HEK293 (cell line): ENCODE results near the gene PTPN6.

ENCODE experiments used
- ELK4 ChIP-seq: IDR thresholded peaks from 2 replicates; pipeline ENCODE4 v1.6.1; 2011; ENCODE audit warnings: mild to moderate bottlenecking, low read depth, low read length, borderline replicate concordance
- ZBTB8A ChIP-seq: fragments of 450-650 bp; formaldehyde crosslinking; IDR thresholded peaks from 2 replicates; pipeline ENCODE4 v1.5.1; 2016; ENCODE audit warnings: missing biosample characterization, missing genetic modification characterization
- ZNF175 ChIP-seq: fragments of 450-650 bp; formaldehyde crosslinking; IDR thresholded peaks from 2 replicates; pipeline ENCODE4 v1.5.1; 2016; ENCODE audit warnings: missing biosample characterization, missing genetic modification characterization
- ZNF558 ChIP-seq: fragments of 450-650 bp; formaldehyde crosslinking; IDR thresholded peaks from 2 replicates; pipeline ENCODE4 v1.5.1; 2016; ENCODE audit warnings: missing biosample characterization, missing genetic modification characterization
- ZNF654 ChIP-seq: fragments of 450-650 bp; formaldehyde crosslinking; IDR thresholded peaks from 2 replicates; pipeline ENCODE4 v1.5.1; 2016; ENCODE audit warnings: low read depth, missing biosample characterization, missing genetic modification characterization
- ZNF776 ChIP-seq: fragments of 450-650 bp; formaldehyde crosslinking; IDR thresholded peaks from 2 replicates; pipeline ENCODE4 v1.5.0; 2017; ENCODE audit warnings: missing biosample characterization, missing genetic modification characterization, borderline replicate concordance
- ZNF785 ChIP-seq: fragments of 450-650 bp; formaldehyde crosslinking; IDR thresholded peaks from 2 replicates; pipeline ENCODE4 v1.5.1; 2016; ENCODE audit warnings: missing biosample characterization, missing genetic modification characterization
- TF ChIP-seq, protein P1 (sequence below): fragments of 450-650 bp; formaldehyde crosslinking; IDR thresholded peaks from 2 replicates; pipeline ENCODE4 v1.5.1; 2016; ENCODE audit warnings: missing biosample characterization, missing genetic modification characterization
- TF ChIP-seq, protein P2 (sequence below): fragments of 450-650 bp; formaldehyde crosslinking; IDR thresholded peaks from 2 replicates; pipeline ENCODE4 v1.5.1; 2017; ENCODE audit warnings: missing biosample characterization, mild to moderate bottlenecking, missing genetic modification characterization, moderate library complexity
- TF ChIP-seq, protein P3 (sequence below): fragments of 450-650 bp; formaldehyde crosslinking; IDR thresholded peaks from 2 replicates; pipeline ENCODE4 v1.5.1; 2016; ENCODE audit warnings: missing biosample characterization, missing genetic modification characterization
- TF ChIP-seq, protein P4 (sequence below): fragments of 450-650 bp; formaldehyde crosslinking; IDR thresholded peaks from 2 replicates; pipeline ENCODE4 v1.5.1; 2016; ENCODE audit warnings: missing biosample characterization, missing genetic modification characterization

DNA sequence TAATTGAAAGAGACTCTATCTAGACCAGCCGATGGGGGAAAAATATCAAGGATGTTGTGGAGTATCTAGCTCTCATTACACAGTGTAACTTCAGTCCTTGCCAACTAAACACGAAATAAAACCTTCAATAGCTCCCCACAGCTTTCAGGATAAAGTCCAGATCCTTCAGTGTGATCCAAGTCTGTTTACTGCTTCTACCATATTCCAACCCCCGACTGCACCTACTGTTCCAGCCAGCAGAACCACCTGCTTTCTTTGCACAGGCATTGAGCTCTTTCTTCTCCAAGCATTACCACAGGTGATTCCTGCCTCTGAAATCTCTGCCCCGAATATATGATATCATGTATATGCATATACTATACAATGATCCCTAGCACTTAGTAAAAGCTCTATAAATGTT is 48.7 kb upstream of the PTPN6 start:
- TF ChIP-seq, protein P1, sequence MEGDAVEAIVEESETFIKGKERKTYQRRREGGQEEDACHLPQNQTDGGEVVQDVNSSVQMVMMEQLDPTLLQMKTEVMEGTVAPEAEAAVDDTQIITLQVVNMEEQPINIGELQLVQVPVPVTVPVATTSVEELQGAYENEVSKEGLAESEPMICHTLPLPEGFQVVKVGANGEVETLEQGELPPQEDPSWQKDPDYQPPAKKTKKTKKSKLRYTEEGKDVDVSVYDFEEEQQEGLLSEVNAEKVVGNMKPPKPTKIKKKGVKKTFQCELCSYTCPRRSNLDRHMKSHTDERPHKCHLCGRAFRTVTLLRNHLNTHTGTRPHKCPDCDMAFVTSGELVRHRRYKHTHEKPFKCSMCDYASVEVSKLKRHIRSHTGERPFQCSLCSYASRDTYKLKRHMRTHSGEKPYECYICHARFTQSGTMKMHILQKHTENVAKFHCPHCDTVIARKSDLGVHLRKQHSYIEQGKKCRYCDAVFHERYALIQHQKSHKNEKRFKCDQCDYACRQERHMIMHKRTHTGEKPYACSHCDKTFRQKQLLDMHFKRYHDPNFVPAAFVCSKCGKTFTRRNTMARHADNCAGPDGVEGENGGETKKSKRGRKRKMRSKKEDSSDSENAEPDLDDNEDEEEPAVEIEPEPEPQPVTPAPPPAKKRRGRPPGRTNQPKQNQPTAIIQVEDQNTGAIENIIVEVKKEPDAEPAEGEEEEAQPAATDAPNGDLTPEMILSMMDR, result no peak
- TF ChIP-seq, protein P2, sequence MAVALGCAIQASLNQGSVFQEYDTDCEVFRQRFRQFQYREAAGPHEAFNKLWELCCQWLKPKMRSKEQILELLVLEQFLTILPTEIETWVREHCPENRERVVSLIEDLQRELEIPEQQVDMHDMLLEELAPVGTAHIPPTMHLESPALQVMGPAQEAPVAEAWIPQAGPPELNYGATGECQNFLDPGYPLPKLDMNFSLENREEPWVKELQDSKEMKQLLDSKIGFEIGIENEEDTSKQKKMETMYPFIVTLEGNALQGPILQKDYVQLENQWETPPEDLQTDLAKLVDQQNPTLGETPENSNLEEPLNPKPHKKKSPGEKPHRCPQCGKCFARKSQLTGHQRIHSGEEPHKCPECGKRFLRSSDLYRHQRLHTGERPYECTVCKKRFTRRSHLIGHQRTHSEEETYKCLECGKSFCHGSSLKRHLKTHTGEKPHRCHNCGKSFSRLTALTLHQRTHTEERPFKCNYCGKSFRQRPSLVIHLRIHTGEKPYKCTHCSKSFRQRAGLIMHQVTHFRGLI, result no peak
- TF ChIP-seq ELK4 (no peak), ZNF175 (tag by site-specific recombination) (no peak), ZNF776 (tag by site-specific recombination) (no peak), ZNF654 (tag by site-specific recombination) (no peak), ZBTB8A (tag by site-specific recombination) (no peak), ZNF785 (no peak), ZNF558 (tag by site-specific recombination) (no peak)
- TF ChIP-seq, protein P3, sequence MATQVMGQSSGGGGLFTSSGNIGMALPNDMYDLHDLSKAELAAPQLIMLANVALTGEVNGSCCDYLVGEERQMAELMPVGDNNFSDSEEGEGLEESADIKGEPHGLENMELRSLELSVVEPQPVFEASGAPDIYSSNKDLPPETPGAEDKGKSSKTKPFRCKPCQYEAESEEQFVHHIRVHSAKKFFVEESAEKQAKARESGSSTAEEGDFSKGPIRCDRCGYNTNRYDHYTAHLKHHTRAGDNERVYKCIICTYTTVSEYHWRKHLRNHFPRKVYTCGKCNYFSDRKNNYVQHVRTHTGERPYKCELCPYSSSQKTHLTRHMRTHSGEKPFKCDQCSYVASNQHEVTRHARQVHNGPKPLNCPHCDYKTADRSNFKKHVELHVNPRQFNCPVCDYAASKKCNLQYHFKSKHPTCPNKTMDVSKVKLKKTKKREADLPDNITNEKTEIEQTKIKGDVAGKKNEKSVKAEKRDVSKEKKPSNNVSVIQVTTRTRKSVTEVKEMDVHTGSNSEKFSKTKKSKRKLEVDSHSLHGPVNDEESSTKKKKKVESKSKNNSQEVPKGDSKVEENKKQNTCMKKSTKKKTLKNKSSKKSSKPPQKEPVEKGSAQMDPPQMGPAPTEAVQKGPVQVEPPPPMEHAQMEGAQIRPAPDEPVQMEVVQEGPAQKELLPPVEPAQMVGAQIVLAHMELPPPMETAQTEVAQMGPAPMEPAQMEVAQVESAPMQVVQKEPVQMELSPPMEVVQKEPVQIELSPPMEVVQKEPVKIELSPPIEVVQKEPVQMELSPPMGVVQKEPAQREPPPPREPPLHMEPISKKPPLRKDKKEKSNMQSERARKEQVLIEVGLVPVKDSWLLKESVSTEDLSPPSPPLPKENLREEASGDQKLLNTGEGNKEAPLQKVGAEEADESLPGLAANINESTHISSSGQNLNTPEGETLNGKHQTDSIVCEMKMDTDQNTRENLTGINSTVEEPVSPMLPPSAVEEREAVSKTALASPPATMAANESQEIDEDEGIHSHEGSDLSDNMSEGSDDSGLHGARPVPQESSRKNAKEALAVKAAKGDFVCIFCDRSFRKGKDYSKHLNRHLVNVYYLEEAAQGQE (tag by site-specific recombination), result no peak
- TF ChIP-seq, protein P4, sequence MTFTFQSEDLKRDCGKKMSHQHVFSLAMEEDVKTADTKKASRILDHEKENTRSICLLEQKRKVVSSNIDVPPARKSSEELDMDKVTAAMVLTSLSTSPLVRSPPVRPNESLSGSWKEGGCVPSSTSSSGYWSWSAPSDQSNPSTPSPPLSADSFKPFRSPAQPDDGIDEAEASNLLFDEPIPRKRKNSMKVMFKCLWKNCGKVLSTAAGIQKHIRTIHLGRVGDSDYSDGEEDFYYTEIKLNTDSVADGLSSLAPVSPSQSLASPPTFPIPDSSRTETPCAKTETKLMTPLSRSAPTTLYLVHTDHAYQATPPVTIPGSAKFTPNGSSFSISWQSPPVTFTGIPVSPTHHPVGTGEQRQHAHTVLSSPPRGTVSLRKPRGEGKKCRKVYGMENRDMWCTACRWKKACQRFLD (tag by site-specific recombination), result no peak
